ENCODE measurements around the gene NUDT3. TPM values are rescaled to one million over a fixed set of nuclear protein-coding genes. Genes with fewer than 3 reads are reported as not detected.
"Not testable (repeated sequence)": the region's sequence is repeated elsewhere in the genome, so short reads cannot be mapped to it uniquely, and the experiment has no call there.

NUDT3 gene
- total RNA-seq, 1 donor from 2014 or later = 16.7 TPM

DNA sequence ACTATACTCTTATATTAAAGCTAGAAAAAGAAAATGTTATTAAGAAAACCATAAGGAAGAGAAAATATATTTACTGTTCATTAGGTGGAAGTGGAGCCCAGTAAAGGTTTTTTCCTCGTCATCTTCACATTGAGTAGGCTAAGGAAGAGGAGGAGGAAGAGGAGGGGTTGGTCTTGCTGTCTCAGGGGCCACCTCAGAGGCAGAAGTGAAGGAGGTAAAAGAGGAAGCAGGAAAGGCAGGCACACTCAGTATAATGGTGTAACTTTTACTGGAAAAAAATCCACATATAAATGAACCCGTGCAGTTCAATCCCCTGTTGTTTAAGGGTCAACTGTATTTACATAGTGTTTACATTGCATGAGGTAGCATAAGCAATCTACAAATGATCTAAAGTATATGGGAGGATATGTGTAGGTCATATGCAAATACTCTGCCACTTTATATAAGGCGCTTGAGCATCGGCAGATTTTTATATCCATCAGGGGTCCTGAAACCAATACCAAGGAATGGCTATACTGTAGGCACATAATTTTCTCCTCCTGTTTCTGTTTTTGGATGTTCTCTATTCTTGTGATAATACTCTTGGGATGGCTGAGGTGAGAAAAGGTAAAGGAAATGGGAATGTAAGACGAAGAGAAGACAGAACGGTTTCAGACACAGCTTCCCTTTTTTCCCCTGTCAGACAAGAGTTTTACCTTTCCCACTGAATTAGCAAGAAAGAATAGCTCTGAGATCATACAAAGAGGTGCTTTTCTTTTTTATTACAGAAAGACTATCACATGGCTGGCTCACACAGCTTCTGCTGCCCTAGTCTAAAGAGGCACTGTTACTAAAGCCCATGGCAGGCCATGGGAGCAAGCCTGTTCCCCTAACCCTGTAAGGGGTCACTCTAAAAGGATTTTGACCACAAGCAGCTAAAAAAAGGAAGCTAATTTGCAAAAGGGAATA, 59.9 kb downstream of the NUDT3 start:
- peaks cover 24% of the 10 kb centered on the region for H3K79me2 ChIP-seq (ENCODE audit: insufficient read depth, low read length)
- Mint-ChIP-seq H3K4me3 (ENCODE audit: unreplicated experiment) (no peak overlapping the region), H3K27me3 (ENCODE audit: low read depth, unreplicated experiment) (no peaks in the 10 kb centered on the region), H3K9me3 (ENCODE audit: unreplicated experiment) (no peaks in the 10 kb centered on the region), H3K27ac (ENCODE audit: unreplicated experiment) (no peak overlapping the region), H3K36me3 (ENCODE audit: low read depth, unreplicated experiment) (peaks cover 5% of the 10 kb centered on the region), H3K4me1 (ENCODE audit: low read depth, unreplicated experiment) (peaks cover 4% of the 10 kb centered on the region)
- no peaks in the 10 kb centered on the region for H3K9me3 ChIP-seq (ENCODE audit: insufficient read depth, low read depth, low read length)
- no peak overlapping the region for H3K27ac ChIP-seq (ENCODE audit: low read depth, low read length)
- DNase-seq (ENCODE audit: low read depth) (no peak), FAIRE-seq (no peak)
- H4K20me1 ChIP-seq (ENCODE audit: insufficient read depth, low read length) = peaks cover 36% of the 10 kb centered on the region
- TF ChIP-seq, protein P1, sequence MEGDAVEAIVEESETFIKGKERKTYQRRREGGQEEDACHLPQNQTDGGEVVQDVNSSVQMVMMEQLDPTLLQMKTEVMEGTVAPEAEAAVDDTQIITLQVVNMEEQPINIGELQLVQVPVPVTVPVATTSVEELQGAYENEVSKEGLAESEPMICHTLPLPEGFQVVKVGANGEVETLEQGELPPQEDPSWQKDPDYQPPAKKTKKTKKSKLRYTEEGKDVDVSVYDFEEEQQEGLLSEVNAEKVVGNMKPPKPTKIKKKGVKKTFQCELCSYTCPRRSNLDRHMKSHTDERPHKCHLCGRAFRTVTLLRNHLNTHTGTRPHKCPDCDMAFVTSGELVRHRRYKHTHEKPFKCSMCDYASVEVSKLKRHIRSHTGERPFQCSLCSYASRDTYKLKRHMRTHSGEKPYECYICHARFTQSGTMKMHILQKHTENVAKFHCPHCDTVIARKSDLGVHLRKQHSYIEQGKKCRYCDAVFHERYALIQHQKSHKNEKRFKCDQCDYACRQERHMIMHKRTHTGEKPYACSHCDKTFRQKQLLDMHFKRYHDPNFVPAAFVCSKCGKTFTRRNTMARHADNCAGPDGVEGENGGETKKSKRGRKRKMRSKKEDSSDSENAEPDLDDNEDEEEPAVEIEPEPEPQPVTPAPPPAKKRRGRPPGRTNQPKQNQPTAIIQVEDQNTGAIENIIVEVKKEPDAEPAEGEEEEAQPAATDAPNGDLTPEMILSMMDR (IDR thresholded peaks at IDR 0.05; ENCODE audit: insufficient read depth, low read depth, low read length) = no peak
- no peak for TF ChIP-seq EZH2 (IDR thresholded peaks at IDR 0.05; ENCODE audit: insufficient read depth, low read length)
- H2AFZ ChIP-seq (ENCODE audit: low read depth, low read length) = no peak overlapping the region
- H3K4me2 ChIP-seq (ENCODE audit: low read length) = no peak overlapping the region
- peaks cover under 1% of the 10 kb centered on the region for H3K36me3 ChIP-seq (ENCODE audit: insufficient read depth, low read length)
- no peaks in the 10 kb centered on the region for H3K4me1 ChIP-seq (ENCODE audit: insufficient read depth, low read length)
- H3K27me3 ChIP-seq (ENCODE audit: insufficient read depth, low read length) = no peaks in the 10 kb centered on the region
- H3K4me3 ChIP-seq (ENCODE audit: insufficient read depth, low read depth, low read length) = no peak overlapping the region
- H3K9ac ChIP-seq (ENCODE audit: low read length) = no peak overlapping the region

DNA sequence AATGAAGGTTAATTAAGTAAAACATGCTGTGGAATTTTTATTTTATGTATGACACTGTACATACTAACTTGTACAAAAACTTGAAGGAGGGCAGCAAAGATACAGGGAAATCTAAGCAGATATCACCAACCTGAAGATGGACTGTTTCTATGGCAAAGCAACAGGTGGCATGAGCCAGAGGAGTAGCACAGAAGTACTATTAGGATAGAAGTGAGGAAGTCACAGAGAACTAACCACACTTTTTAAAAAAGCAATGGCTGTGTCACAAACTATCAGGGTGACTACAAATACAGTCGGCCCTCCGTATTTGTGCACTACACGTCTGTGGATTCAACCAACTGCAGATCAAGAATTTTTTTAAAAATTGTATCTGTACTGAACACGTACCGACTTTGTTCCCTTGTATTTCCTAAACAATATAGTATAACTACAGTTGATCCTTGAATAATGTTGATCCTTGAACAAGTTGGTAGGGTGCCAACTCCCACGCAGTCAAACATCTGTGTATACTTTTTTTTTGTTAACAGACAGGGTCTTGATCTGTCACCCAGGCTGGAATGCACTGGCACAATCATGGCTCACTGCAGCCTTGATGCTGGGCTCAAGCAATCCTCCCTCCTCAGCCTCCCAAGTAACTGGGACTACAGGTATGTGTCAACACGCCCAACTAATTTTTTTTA, 61.0 kb downstream of the NUDT3 start:
- H3K9ac ChIP-seq (ENCODE audit: low read length) = no peak overlapping the region
- H3K36me3 Mint-ChIP-seq (ENCODE audit: low read depth, unreplicated experiment) = peaks cover 5% of the 10 kb centered on the region
- H3K27ac ChIP-seq (ENCODE audit: low read depth, low read length) = no peak overlapping the region
- no peak overlapping the region for H3K4me3 Mint-ChIP-seq (ENCODE audit: unreplicated experiment)
- no peaks in the 10 kb centered on the region for H3K4me1 ChIP-seq (ENCODE audit: insufficient read depth, low read length)
- H3K9me3 Mint-ChIP-seq (ENCODE audit: unreplicated experiment) = no peaks in the 10 kb centered on the region
- no peaks in the 10 kb centered on the region for H3K9me3 ChIP-seq (ENCODE audit: insufficient read depth, low read depth, low read length)
- H3K36me3 ChIP-seq (ENCODE audit: insufficient read depth, low read length) = no peaks in the 10 kb centered on the region
- FAIRE-seq (no peak), DNase-seq (ENCODE audit: low read depth) (no peak)
- H3K27me3 ChIP-seq (ENCODE audit: insufficient read depth, low read length) = no peaks in the 10 kb centered on the region
- H3K4me2 ChIP-seq (ENCODE audit: low read length) = no peak overlapping the region
- no peak overlapping the region for H3K4me3 ChIP-seq (ENCODE audit: insufficient read depth, low read depth, low read length)
- peaks cover 34% of the 10 kb centered on the region for H4K20me1 ChIP-seq (ENCODE audit: insufficient read depth, low read length)
- no peak overlapping the region for H3K27ac Mint-ChIP-seq (ENCODE audit: unreplicated experiment)
- H2AFZ ChIP-seq (ENCODE audit: low read depth, low read length) = no peak overlapping the region
- no peaks in the 10 kb centered on the region for H3K27me3 Mint-ChIP-seq (ENCODE audit: low read depth, unreplicated experiment)
- TF ChIP-seq EZH2 (IDR thresholded peaks at IDR 0.05; ENCODE audit: insufficient read depth, low read length) = no peak
- TF ChIP-seq, protein P1 (IDR thresholded peaks at IDR 0.05; ENCODE audit: insufficient read depth, low read depth, low read length) = no peak
- peaks cover 20% of the 10 kb centered on the region for H3K79me2 ChIP-seq (ENCODE audit: insufficient read depth, low read length)
- peaks cover 4% of the 10 kb centered on the region for H3K4me1 Mint-ChIP-seq (ENCODE audit: low read depth, unreplicated experiment)

DNA sequence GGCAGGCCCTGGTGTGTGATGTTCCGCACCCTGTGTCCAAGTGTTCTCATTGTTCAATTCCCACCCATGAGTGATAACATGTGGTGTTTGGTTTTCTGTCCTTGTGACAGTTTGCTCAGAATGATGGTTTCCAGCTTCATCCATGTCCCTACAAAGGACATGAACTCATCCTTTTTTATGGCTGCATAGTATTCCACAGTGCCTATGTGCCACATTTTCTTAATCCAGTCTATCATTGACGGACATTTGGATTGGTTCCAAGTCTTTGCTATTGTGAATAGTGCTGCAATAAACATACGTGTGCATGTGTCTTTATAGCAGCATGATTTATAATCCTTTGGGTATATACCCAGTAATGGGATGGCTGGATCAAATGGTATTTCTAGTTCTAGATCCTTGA, 62.7 kb downstream of the NUDT3 start:
- DNase-seq (ENCODE audit: low read depth); FAIRE-seq; H3K4me1 Mint-ChIP-seq (ENCODE audit: low read depth, unreplicated experiment); H3K27me3 Mint-ChIP-seq (ENCODE audit: low read depth, unreplicated experiment); H3K9ac ChIP-seq (ENCODE audit: low read length); H3K4me2 ChIP-seq (ENCODE audit: low read length); H3K36me3 ChIP-seq (ENCODE audit: insufficient read depth, low read length); H2AFZ ChIP-seq (ENCODE audit: low read depth, low read length); H3K27ac ChIP-seq (ENCODE audit: low read depth, low read length); H3K27me3 ChIP-seq (ENCODE audit: insufficient read depth, low read length); H3K36me3 Mint-ChIP-seq (ENCODE audit: low read depth, unreplicated experiment); H3K9me3 ChIP-seq (ENCODE audit: insufficient read depth, low read depth, low read length); H3K4me3 ChIP-seq (ENCODE audit: insufficient read depth, low read depth, low read length); H3K27ac Mint-ChIP-seq (ENCODE audit: unreplicated experiment); H3K9me3 Mint-ChIP-seq (ENCODE audit: unreplicated experiment); H3K4me1 ChIP-seq (ENCODE audit: insufficient read depth, low read length); H3K4me3 Mint-ChIP-seq (ENCODE audit: unreplicated experiment): not testable (repeated sequence)
- peaks cover 20% of the 10 kb centered on the region for H3K79me2 ChIP-seq (ENCODE audit: insufficient read depth, low read length)
- peaks cover 40% of the 10 kb centered on the region for H4K20me1 ChIP-seq (ENCODE audit: insufficient read depth, low read length)

Measured in astrocyte (in vitro differentiated cells and primary cell).